ENCODE results near the gene GNAI1.

DNA sequence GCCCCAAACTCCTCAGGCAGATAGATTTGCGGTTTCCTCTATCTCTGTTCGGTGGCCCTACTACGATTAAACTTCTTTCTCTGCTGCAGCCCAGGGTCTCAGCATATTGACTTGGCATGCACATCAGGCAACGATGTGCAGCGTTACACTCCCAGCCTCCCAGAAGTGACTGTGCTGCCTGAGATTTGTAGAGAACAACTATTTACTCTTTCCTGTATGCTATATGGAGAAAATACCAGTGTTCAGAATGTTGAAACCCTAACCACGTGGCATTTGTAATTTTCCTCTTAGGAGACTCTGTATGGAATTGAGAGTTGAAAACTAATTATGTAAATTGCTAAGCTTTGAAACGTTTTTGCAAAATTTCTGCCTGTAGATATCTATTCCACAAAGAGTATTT lies 50.9 kb downstream of the GNAI1 start:
- TF ChIP-seq, protein P1, sequence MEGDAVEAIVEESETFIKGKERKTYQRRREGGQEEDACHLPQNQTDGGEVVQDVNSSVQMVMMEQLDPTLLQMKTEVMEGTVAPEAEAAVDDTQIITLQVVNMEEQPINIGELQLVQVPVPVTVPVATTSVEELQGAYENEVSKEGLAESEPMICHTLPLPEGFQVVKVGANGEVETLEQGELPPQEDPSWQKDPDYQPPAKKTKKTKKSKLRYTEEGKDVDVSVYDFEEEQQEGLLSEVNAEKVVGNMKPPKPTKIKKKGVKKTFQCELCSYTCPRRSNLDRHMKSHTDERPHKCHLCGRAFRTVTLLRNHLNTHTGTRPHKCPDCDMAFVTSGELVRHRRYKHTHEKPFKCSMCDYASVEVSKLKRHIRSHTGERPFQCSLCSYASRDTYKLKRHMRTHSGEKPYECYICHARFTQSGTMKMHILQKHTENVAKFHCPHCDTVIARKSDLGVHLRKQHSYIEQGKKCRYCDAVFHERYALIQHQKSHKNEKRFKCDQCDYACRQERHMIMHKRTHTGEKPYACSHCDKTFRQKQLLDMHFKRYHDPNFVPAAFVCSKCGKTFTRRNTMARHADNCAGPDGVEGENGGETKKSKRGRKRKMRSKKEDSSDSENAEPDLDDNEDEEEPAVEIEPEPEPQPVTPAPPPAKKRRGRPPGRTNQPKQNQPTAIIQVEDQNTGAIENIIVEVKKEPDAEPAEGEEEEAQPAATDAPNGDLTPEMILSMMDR (conservative IDR thresholded peaks at IDR 0.05; ENCODE audit: low read length) = no peak
- TF ChIP-seq EZH2phosphoT487 (IDR thresholded peaks at IDR 0.05; ENCODE audit: borderline replicate concordance, low read depth, low read length) = no peak

Data from OCI-LY7 (cell line).